ENCODE measurements around the gene RNF7. TPM values are rescaled to one million over a fixed set of nuclear protein-coding genes. Genes with fewer than 3 reads are reported as not detected.

Gene RNF7
- total RNA-seq, result 97.0 and 146 TPM in 2 replicates

GRCh38 chr3:141738022-141738890 is at the start of gene RNF7:
TSS of gene RNF7 (plus strand) at chr3:141738298. CDS start at chr3:141738342, 44 bp downstream.

GRCh38 chr3:141763088-141763750 is 25.1 kb downstream of the RNF7 start, which contains the start of gene GRK7:
TSS of gene GRK7 (plus strand) at chr3:141763408. CDS start at chr3:141778285, 14,877 bp downstream.

Other genes starting within 250 kb of the RNF7 start
- gene GRK7, start 25.1 kb downstream of the RNF7 start, total RNA-seq, result 0.07 TPM in 1 of 2 replicates, not detected in the other
- 97.7 and 102 TPM in 2 replicates for gene ATP1B3, start 138.3 kb downstream of the RNF7 start, total RNA-seq